ENCODE results near the gene HSPG2.

DNA sequence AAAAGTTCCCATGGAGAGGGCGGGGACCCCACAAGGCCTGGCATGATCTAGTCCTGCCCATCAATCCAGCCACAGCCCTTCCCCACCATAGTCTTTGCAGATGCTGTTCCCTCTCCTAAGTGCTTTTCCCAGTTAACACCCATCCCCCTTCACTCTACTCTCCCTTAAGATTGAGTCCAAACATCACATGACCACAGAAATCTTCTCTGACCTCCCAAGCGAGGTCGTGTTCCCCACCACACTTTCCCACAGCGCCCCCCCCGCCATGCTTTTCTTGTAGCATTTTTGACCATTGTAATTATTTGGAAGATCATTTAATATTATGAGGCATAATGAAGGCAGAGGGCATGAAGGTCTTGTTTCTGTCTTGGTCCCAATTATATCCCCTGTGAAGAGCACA is 4.3 kb upstream of the HSPG2 start:
- TF ChIP-seq, protein P1, sequence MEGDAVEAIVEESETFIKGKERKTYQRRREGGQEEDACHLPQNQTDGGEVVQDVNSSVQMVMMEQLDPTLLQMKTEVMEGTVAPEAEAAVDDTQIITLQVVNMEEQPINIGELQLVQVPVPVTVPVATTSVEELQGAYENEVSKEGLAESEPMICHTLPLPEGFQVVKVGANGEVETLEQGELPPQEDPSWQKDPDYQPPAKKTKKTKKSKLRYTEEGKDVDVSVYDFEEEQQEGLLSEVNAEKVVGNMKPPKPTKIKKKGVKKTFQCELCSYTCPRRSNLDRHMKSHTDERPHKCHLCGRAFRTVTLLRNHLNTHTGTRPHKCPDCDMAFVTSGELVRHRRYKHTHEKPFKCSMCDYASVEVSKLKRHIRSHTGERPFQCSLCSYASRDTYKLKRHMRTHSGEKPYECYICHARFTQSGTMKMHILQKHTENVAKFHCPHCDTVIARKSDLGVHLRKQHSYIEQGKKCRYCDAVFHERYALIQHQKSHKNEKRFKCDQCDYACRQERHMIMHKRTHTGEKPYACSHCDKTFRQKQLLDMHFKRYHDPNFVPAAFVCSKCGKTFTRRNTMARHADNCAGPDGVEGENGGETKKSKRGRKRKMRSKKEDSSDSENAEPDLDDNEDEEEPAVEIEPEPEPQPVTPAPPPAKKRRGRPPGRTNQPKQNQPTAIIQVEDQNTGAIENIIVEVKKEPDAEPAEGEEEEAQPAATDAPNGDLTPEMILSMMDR (IDR thresholded peaks at IDR 0.05) = no peak
- no peak for TF ChIP-seq EZH2 (IDR thresholded peaks at IDR 0.05; ENCODE audit: borderline replicate concordance, insufficient read depth, low read depth, low read length, poor library complexity, severe bottlenecking)

Measured in B cell (primary cell).